SK-N-SH (cell line): Measurements from ENCODE around the gene DOK7. TPM values are rescaled to one million over a fixed set of nuclear protein-coding genes. Genes with fewer than 3 reads are reported as not detected.

Experiments
- CTCF ChIA-PET: fragments of 300-600, 350-600 bp; formaldehyde crosslinking; extraction: SDS; loops from one replicate; lab custom pipeline; 2021; lab: Yijun Ruan, JAX
- POLR2A ChIA-PET: fragments of 350-600 bp; sonication (Branson Sonifier 250); formaldehyde crosslinking; extraction: SDS; loops from one replicate; lab custom pipeline; 2020; ENCODE audit warnings: antibody characterized with exemption, inconsistent platforms; lab: Yijun Ruan, JAX
- DNase-seq: peaks from one replicate; pipeline ENCODE4 v3.0.0; 2012
- H2AFZ ChIP-seq: fragments of 200-600 bp; sonication (generic); 2 replicates; pipeline ENCODE4 v1.8.1; 2016; ENCODE audit warnings: antibody characterized with exemption, mild to moderate bottlenecking, low read depth
- H3F3A ChIP-seq: fragments of 200-600 bp; sonication (generic); replicated peaks from 2 replicates; pipeline ENCODE3; 2016; ENCODE audit warnings: antibody characterized with exemption, mild to moderate bottlenecking; ENCODE audit not compliant: insufficient read depth
- H3K27ac ChIP-seq, 2 experiments: fragments of 200-500 bp in 1 of 2; fragments of 200-600 bp in 1 of 2; sonication (Bioruptor generic) in 1 of 2; sonication (generic), shearing (Covaris generic) in 1 of 2; 2 replicates each; pipeline versions ENCODE4 v1.5.1 to v1.6.1; 2014 to 2016; ENCODE audit warnings: low read depth in 2 of 2, inconsistent platforms in 1 of 2, low read length in 1 of 2, mild to moderate bottlenecking in 1 of 2, mixed read lengths in 1 of 2
- H3K27me3 ChIP-seq: fragments of 200-600 bp; sonication (generic), shearing (Covaris generic); 2 replicates; pipeline ENCODE4 v1.6.1; 2016; ENCODE audit warnings: mixed run types; ENCODE audit not compliant: insufficient read depth
- H3K36me3 ChIP-seq, 2 experiments: fragments of 200-500 bp in 1 of 2; fragments of 200-600 bp in 1 of 2; sonication (Bioruptor generic) in 1 of 2; sonication (generic) in 1 of 2; replicated peaks in 1 of 2; 2 replicates each; pipeline versions ENCODE3 to v1.5.1; 2014 to 2016; ENCODE audit warnings: low read length in 1 of 2, mild to moderate bottlenecking in 1 of 2; ENCODE audit not compliant: insufficient read depth in 2 of 2, control insufficient read depth in 1 of 2
- H3K4me1 ChIP-seq, 2 experiments: fragments of 200-500 bp in 1 of 2; fragments of 200-600 bp in 1 of 2; sonication (Bioruptor generic) in 1 of 2; sonication (generic), shearing (Covaris generic) in 1 of 2; 2 replicates each; pipeline versions ENCODE4 v1.5.1 to v1.6.1; 2014 to 2016; ENCODE audit warnings: low read depth in 1 of 2, low read length in 1 of 2, mixed run types in 1 of 2; ENCODE audit not compliant: insufficient read depth in 2 of 2, control insufficient read depth in 1 of 2
- H3K4me2 ChIP-seq: fragments of 200-600 bp; sonication (generic), shearing (Covaris generic); 2 replicates; pipeline ENCODE4 v1.6.1; 2017; ENCODE audit warnings: mixed run types
- H3K4me3 ChIP-seq, 2 experiments: fragments of 200-500 bp in 1 of 2; fragments of 200-600 bp in 1 of 2; sonication (Bioruptor generic) in 1 of 2; sonication (generic), shearing (Covaris generic) in 1 of 2; 2 replicates each; pipeline versions ENCODE4 v1.5.1 to v1.8.1; 2014 to 2016; ENCODE audit warnings: low read depth in 2 of 2, inconsistent platforms in 1 of 2, low read length in 1 of 2, mild to moderate bottlenecking in 1 of 2, mixed read lengths in 1 of 2, moderate library complexity in 1 of 2
- H3K79me2 ChIP-seq: fragments of 200-600 bp; sonication (generic); 2 replicates; pipeline ENCODE4 v1.8.1; 2017; ENCODE audit warnings: mild to moderate bottlenecking; ENCODE audit not compliant: insufficient read depth
- H3K9ac ChIP-seq: fragments of 200-600 bp; sonication (generic); 2 replicates; pipeline ENCODE4 v1.6.1; 2017; ENCODE audit warnings: mixed run types
- H3K9me2 ChIP-seq: fragments of 200-600 bp; sonication (generic); 2 replicates; pipeline ENCODE4 v1.6.1; 2017; ENCODE audit warnings: mixed run types
- H3K9me3 ChIP-seq: fragments of 200-600 bp; sonication (generic); 2 replicates; pipeline ENCODE4 v1.6.1; 2017; ENCODE audit warnings: mixed run types, mild to moderate bottlenecking, moderate library complexity
- H4K20me1 ChIP-seq: fragments of 200-600 bp; sonication (generic); 2 replicates; pipeline ENCODE4 v1.6.1; 2017; ENCODE audit warnings: mild to moderate bottlenecking, mixed run types; ENCODE audit not compliant: insufficient read depth
- CTCF ChIP-seq: fragments of 200-600 bp; sonication (generic); IDR thresholded peaks from 2 replicates; pipeline ENCODE4 v1.6.1; 2017; ENCODE audit warnings: antibody characterized with exemption, mild to moderate bottlenecking, moderate library complexity
- FOSL2 ChIP-seq: IDR thresholded peaks from 2 replicates; pipeline ENCODE4 v1.4.0; 2012; ENCODE audit warnings: low read depth, mild to moderate bottlenecking, moderate library complexity, borderline replicate concordance
- GABPA ChIP-seq: IDR thresholded peaks from 2 replicates; pipeline ENCODE4 v1.4.0; 2012; ENCODE audit warnings: low read depth, mild to moderate bottlenecking
- IRF3 ChIP-seq: fragments of 150-350 bp; IDR thresholded peaks from 2 replicates; pipeline ENCODE4 v1.6.1; 2016; ENCODE audit warnings: mild to moderate bottlenecking, low read depth, low read length
- MAX ChIP-seq: IDR thresholded peaks from 2 replicates; pipeline ENCODE4 v1.4.0; 2012; ENCODE audit warnings: low read depth
- MXI1 ChIP-seq: IDR thresholded peaks from 2 replicates; pipeline ENCODE4 v1.6.1; 2012; ENCODE audit warnings: mild to moderate bottlenecking, low read depth, low read length, improper control_type of control experiment
- PBX3 ChIP-seq: IDR thresholded peaks from 2 replicates; pipeline ENCODE4; 2012
- REST ChIP-seq: IDR thresholded peaks from 2 replicates; pipeline ENCODE4 v1.6.1; 2012; ENCODE audit warnings: mild to moderate bottlenecking, low read depth, low read length, moderate library complexity
- RXRA ChIP-seq: IDR thresholded peaks from 2 replicates; pipeline ENCODE4 v1.4.0; 2012; ENCODE audit warnings: low read depth, mild to moderate bottlenecking, borderline replicate concordance
- SIN3A ChIP-seq: IDR thresholded peaks from 2 replicates; pipeline ENCODE4 v1.6.1; 2012; ENCODE audit warnings: low read depth, mild to moderate bottlenecking, low read length, moderate library complexity, borderline replicate concordance
- TAF1 ChIP-seq: IDR thresholded peaks from 2 replicates; pipeline ENCODE4 v1.6.1; 2012; ENCODE audit warnings: low read depth, mild to moderate bottlenecking, low read length, moderate library complexity, borderline replicate concordance
- USF1 ChIP-seq: IDR thresholded peaks from 2 replicates; pipeline ENCODE4 v1.4.0; 2012; ENCODE audit warnings: low read depth, borderline replicate concordance
- YY1 ChIP-seq: IDR thresholded peaks from 2 replicates; pipeline ENCODE4 v1.4.0; 2012; ENCODE audit warnings: low read depth, mild to moderate bottlenecking
- WGBS: methylation state at CpG from one replicate; pipeline ENCODE4 v1.1.6; 2017; ENCODE audit warnings: low lambda C conversion rate; 5-methylcytosine and 5-hydroxymethylcytosine counted together
- polyA plus RNA-seq, 3 experiments: library from polyadenylated mRNA; depleted of rRNA; stranded (reverse); fragments of >200 nt; gene quantifications; 2 replicates each; pipeline ENCODE4 v1.2.3, GENCODE V29; 2012

Gene DOK7
- polyA plus RNA-seq, 1 of the 3 experiments (the other 2 are of a cell fraction): not detected

GRCh38 chr4:3445111-3445820, 17.8 kb upstream of the DOK7 start (continued):
- TF ChIP-seq REST (no peak), MXI1 (no peak)

GRCh38 chr4:3445829-3446545, 17.1 kb upstream of the DOK7 start:
- Histone ChIP-seq H3K4me1 (no peaks in the 10 kb centered on the region), H3K9me3 (no peaks in the 10 kb centered on the region), H3K27me3 (no peaks in the 10 kb centered on the region), H3K79me2 (no peaks in the 10 kb centered on the region), H3K27ac (no peak overlapping the region), H4K20me1 (no peaks in the 10 kb centered on the region), H3K9me2 (no peaks in the 10 kb centered on the region), H3K9ac (no peak overlapping the region), H2AFZ (no peak overlapping the region), H3K4me3 (no peak overlapping the region), H3K36me3 (no peaks in the 10 kb centered on the region), H3K4me2 (no peak overlapping the region), H3F3A (no peaks in the 10 kb centered on the region)
- no peak for TF ChIP-seq PBX3
- no peak for TF ChIP-seq REST
- TF ChIP-seq FOSL2: no peak
- TF ChIP-seq CTCF: no peak
- TF ChIP-seq USF1: no peak
- TF ChIP-seq TAF1: no peak
- no peak for TF ChIP-seq MAX
- TF ChIP-seq RXRA: no peak
- TF ChIP-seq SIN3A: no peak
- no peak for TF ChIP-seq MXI1
- no peak for TF ChIP-seq IRF3
- TF ChIP-seq YY1: no peak
- TF ChIP-seq GABPA: no peak
- ChIA-PET CTCF (interaction anchor here (0.6 to 12.3 kb wide), 2 partner anchors 100 to 339 kb away, joined by 4 to 142 read pairs; no protein-coding TSS in a partner anchor), POLR2A (no interaction called here)
- 92% methylated on average over 20 of the region's 34 CpGs for WGBS
- DNase-seq: no peak
